Ishikawa (cell line): ENCODE results near the gene VWC2L.
A peak's percentile ranks its signal among the peaks of the same experiment; 100 is the strongest.

Experiments used
- CEBPB ChIP-seq: IDR thresholded peaks from 2 replicates; pipeline ENCODE4 v1.6.1; 2012
- CREB1 ChIP-seq: IDR thresholded peaks from 2 replicates; pipeline ENCODE4 v1.6.1; 2012; ENCODE audit warnings: low read depth
- EGR1 ChIP-seq: IDR thresholded peaks from 2 replicates; pipeline ENCODE4 v1.6.1; 2012
- EP300 ChIP-seq: IDR thresholded peaks from 2 replicates; pipeline ENCODE4 v1.6.1; 2012; ENCODE audit warnings: borderline replicate concordance
- FOXM1 ChIP-seq: IDR thresholded peaks from 2 replicates; pipeline ENCODE4 v1.6.1; 2012; ENCODE audit warnings: low read depth, borderline replicate concordance
- NFIC ChIP-seq: IDR thresholded peaks from 2 replicates; pipeline ENCODE4 v1.6.1; 2012
- RAD21 ChIP-seq: IDR thresholded peaks from 2 replicates; pipeline ENCODE4 v1.6.1; 2012; ENCODE audit warnings: low read depth
- TAF1 ChIP-seq: IDR thresholded peaks from 2 replicates; pipeline ENCODE4 v1.6.1; 2012; ENCODE audit warnings: low read depth, mild to moderate bottlenecking
- TCF12 ChIP-seq: IDR thresholded peaks from 2 replicates; pipeline ENCODE4 v1.6.1; 2012; ENCODE audit warnings: low read depth
- TEAD4 ChIP-seq: IDR thresholded peaks from 2 replicates; pipeline ENCODE4 v1.6.1; 2012
- YY1 ChIP-seq: IDR thresholded peaks from 2 replicates; pipeline ENCODE4 v1.6.1; 2012; ENCODE audit warnings: low read depth
- ZBTB7A ChIP-seq: IDR thresholded peaks from 2 replicates; pipeline ENCODE4 v1.6.1; 2012; ENCODE audit warnings: low read depth
- TF ChIP-seq, protein P1 (sequence below): IDR thresholded peaks from 2 replicates; pipeline ENCODE4 v1.6.1; 2012; ENCODE audit warnings: low read depth, mild to moderate bottlenecking
- TF ChIP-seq, protein P2 (sequence below): IDR thresholded peaks from 2 replicates; pipeline ENCODE4 v1.6.1; 2012
- TF ChIP-seq, protein P3 (sequence below): IDR thresholded peaks from 2 replicates; pipeline ENCODE4 v1.6.1; 2012

VWC2L gene

DNA sequence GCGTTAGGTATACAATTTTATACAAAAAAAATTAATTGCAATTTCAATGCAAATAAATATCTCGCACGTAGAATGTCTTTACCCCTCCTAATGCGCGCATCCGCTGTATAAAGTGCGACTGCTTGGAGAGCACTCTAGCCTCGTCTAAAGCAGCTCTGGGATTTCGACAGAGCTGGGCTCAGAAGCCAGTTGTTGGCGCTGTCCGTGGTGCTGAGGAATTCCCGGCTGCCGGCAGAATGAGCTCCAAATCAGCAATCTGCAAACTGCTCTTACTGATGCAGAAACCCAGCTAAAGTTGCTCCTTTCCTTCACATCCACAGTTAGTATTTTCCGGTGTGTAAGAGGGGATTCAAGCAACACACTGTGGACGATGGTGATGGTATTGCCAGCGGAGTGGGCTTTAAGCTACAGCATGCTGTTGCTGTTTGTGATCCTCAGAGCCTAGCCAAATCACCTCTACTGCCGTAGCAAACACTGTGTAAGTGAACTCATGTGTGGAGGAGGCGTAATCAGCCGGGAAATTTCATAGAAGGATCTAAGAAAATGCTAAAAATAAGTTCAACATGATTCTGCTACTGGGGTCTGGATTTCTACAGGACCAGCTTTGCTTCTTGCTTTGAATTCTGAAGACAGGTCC, at the start of gene VWC2L:
Gene VWC2L (plus strand): TSS at position 137 of the 637 bp plus-strand sequence. CDS start 3,140 bp downstream, outside the sequence.
- TF ChIP-seq, protein P1, sequence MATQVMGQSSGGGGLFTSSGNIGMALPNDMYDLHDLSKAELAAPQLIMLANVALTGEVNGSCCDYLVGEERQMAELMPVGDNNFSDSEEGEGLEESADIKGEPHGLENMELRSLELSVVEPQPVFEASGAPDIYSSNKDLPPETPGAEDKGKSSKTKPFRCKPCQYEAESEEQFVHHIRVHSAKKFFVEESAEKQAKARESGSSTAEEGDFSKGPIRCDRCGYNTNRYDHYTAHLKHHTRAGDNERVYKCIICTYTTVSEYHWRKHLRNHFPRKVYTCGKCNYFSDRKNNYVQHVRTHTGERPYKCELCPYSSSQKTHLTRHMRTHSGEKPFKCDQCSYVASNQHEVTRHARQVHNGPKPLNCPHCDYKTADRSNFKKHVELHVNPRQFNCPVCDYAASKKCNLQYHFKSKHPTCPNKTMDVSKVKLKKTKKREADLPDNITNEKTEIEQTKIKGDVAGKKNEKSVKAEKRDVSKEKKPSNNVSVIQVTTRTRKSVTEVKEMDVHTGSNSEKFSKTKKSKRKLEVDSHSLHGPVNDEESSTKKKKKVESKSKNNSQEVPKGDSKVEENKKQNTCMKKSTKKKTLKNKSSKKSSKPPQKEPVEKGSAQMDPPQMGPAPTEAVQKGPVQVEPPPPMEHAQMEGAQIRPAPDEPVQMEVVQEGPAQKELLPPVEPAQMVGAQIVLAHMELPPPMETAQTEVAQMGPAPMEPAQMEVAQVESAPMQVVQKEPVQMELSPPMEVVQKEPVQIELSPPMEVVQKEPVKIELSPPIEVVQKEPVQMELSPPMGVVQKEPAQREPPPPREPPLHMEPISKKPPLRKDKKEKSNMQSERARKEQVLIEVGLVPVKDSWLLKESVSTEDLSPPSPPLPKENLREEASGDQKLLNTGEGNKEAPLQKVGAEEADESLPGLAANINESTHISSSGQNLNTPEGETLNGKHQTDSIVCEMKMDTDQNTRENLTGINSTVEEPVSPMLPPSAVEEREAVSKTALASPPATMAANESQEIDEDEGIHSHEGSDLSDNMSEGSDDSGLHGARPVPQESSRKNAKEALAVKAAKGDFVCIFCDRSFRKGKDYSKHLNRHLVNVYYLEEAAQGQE = peak; percentile 98
- TF ChIP-seq CREB1 (no peak), TAF1 (no peak), FOXM1 (no peak), TEAD4 (peak; percentile 86), NFIC (0 out of 2 replicates have a peak, but pooled peaks have one; percentile 29), CEBPB (peak; percentile 92), TCF12 (no peak), RAD21 (peak; percentile 38; the same call in 1 of the 2 replicates), ZBTB7A (no peak), EGR1 (no peak)
- TF ChIP-seq, protein P2, sequence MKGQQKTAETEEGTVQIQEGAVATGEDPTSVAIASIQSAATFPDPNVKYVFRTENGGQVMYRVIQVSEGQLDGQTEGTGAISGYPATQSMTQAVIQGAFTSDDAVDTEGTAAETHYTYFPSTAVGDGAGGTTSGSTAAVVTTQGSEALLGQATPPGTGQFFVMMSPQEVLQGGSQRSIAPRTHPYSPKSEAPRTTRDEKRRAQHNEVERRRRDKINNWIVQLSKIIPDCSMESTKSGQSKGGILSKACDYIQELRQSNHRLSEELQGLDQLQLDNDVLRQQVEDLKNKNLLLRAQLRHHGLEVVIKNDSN = no peak
- TF ChIP-seq, protein P3, sequence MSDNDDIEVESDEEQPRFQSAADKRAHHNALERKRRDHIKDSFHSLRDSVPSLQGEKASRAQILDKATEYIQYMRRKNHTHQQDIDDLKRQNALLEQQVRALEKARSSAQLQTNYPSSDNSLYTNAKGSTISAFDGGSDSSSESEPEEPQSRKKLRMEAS = 0 out of 2 replicates have a peak, but pooled peaks have one; percentile 36

DNA sequence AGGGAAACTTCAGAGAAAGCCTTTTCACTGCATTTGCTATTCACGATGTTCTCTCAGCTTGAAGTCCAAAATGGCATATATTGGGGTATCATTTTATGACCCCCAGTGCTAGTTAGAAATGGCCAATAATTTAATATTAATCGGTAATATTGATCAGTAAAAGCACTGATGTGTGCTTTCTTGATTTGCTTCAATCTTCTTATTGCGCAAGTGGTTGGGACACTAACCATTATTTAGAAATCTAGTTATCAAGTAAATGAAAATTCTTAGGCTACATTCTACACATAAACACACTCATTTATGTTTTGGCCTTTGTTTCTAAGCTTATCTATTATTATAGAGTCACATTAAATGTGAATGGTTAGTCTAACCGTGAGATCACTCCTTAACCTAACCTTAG, 49.7 kb upstream of the VWC2L start:
- TF ChIP-seq, protein P3 = no peak
- TF ChIP-seq CEBPB = peak; percentile 45
- TF ChIP-seq FOXM1 = no peak
- TF ChIP-seq TCF12 = no peak
- TF ChIP-seq TAF1 = no peak
- TF ChIP-seq EP300 = no peak

DNA sequence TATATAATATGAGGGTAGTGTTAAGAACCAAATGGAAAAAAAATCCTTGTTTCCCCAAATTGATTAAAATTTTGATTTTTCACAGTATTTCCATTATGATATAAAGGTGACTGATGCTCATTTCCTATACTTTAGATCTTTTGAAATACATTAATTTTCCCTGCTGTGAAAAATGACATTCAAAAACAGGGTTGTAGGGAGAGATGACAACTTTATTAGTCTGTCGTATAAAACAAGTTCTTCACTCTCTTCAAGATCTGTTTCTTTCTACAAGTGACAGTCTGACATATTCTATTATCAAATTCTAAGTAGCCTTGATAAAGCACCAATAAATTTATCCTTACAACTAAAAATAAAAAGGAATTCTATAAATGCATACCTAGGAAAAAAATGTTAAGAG, 45.3 kb upstream of the VWC2L start:
- TF ChIP-seq FOXM1 (no peak), NFIC (no peak), EP300 (no peak), YY1 (no peak)
- TF ChIP-seq, protein P2 = no peak
- TF ChIP-seq, protein P3 = no peak

DNA sequence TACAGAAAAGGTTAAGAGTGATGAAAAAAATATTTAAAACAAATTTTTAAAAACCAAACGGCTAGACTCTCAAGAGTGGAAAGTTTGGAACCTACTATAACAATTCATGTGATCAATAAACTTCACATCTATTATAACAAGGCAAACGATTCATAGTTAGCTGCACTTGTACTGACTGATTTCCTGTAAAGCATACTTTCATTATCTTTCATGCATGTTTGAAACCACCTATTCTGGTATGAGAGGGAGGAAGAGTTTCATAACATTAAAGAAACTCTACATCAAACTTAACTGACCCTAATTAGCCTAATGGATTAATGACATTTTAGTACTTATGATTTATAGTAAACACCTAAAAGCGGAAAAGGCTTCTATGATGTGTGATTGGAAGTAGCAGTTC, 43.7 kb upstream of the VWC2L start:
- TF ChIP-seq EGR1 (no peak), RAD21 (no peak), ZBTB7A (no peak), EP300 (no peak), NFIC (no peak), TCF12 (no peak), FOXM1 (no peak), TAF1 (no peak)
- TF ChIP-seq, protein P2 = no peak

DNA sequence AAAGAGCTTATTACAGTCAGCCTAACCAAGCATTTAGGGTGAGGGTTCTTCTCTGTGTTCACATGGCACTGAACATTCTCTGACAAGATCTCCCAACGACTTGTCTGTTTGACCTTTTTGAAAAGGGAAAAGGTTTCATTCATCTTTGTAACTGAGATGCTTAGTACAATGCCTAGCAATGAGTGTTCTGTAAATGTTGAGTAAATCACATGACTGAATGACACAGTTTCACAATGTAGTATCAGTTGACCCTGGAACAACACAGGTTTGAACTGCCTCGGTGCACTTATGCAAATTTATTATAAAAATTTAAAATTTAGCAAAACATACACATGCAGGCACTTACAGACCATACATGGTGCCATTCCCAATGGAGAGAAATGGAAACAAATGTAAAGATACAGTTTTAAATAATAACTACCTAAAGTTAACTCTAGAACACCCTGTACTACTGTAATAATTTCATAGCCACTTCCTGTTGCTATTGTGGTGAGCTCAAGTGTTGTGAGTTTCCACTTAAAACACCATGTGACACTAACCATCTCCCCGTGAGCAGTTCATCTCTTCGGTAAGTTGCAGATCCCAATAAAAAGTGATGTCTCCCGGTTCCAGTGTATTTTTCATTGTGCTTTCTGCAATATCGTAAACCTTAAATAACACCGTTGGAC, 34.1 kb upstream of the VWC2L start:
- TF ChIP-seq, protein P3 = no peak
- TF ChIP-seq, protein P1 = no peak
- TF ChIP-seq TAF1 (no peak), NFIC (no peak), CREB1 (no peak), TCF12 (no peak), EP300 (no peak), RAD21 (no peak), CEBPB (no peak), YY1 (no peak)
- TF ChIP-seq, protein P2 = no peak
